Lower leg skin (tissue), 4 donors: ENCODE results near the gene GLP1R. TPM values are rescaled to one million over a fixed set of nuclear protein-coding genes. Genes with fewer than 3 reads are reported as not detected.

Experiments used
- DNase-seq, 2 donors: peaks; one replicate each; pipeline ENCODE4 v3.0.0-alpha.2; 2019; ENCODE audit warnings: low spot score in 2 of 2
- H3K4me3 ChIP-seq: fragments of 200-600 bp; sonication (generic); 2 replicates; pipeline ENCODE4 v1.5.1; 2017; ENCODE audit warnings: mild to moderate bottlenecking, low read depth; ENCODE audit not compliant: poor library complexity, severe bottlenecking
- CTCF ChIP-seq, 3 donors: fragments of 450-650 bp; IDR thresholded peaks; one replicate each; pipeline ENCODE4 v1.5.1; 2016; ENCODE audit warnings: antibody characterized with exemption in 3 of 3, mild to moderate bottlenecking in 3 of 3, moderate library complexity in 2 of 3
- POLR2A ChIP-seq, 2 donors: fragments of 450-650 bp; IDR thresholded peaks; one replicate each; pipeline ENCODE4 v1.6.1; 2016 to 2017; ENCODE audit warnings: antibody characterized with exemption in 2 of 2, mild to moderate bottlenecking in 1 of 2, moderate library complexity in 1 of 2
- WGBS, 2 donors: methylation state at CpG; one replicate each; pipeline ENCODE4 v1.1.5; 2018; 5-methylcytosine and 5-hydroxymethylcytosine counted together
- intact Hi-C: fragments of 100-400 bp; cut with DNase I; formaldehyde crosslinking; loops from one replicate; pipeline ENCODE4 v1.15.0; 2023; ENCODE audit warnings: low total_unique reads
- total RNA-seq, 4 donors: library from RNA; depleted of rRNA; stranded (reverse); fragments of >200 nt; gene quantifications; one replicate each; pipeline ENCODE4 v1.1.0, GENCODE V29; 2016

The GLP1R gene
- total RNA-seq, 4 donors from 2014 or later, result 0.10 to 1.3 TPM; not detected in 2

DNA sequence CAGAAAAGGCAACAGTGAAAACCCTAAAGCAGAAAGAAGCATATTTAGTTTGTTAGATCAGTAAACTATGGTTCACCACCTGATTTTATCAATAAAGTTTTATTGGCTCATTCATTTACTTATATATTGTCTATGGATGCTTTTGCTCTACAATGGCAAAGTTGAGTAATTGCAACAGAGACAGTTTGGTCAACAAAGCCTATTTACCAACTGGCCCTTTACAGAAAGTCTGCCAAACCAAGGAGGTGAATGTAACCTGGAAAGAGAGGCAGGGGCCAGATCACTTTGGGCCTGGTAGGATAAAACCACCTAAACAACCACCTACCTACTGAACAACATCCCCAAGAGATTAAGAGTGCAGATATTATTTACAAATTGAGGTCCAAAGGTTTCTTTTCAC, 47.0 kb downstream of the GLP1R start:
- TF ChIP-seq CTCF (IDR thresholded peaks at IDR 0.05), result no peak
- TF ChIP-seq POLR2A (IDR thresholded peaks at IDR 0.05), result no peak
- intact Hi-C loops, result no loop called here
- no peak for DNase-seq
- no peak overlapping the region for H3K4me3 ChIP-seq

GRCh38 chr6:39100358-39100757, 51.8 kb downstream of the GLP1R start:
- WGBS, 2 donors, result 62 to 80% methylated on average over 3 of the region's 3 CpGs
- H3K4me3 ChIP-seq, result no peak overlapping the region
- no peak for TF ChIP-seq CTCF (IDR thresholded peaks at IDR 0.05)
- no peak for TF ChIP-seq POLR2A (IDR thresholded peaks at IDR 0.05)
- intact Hi-C loops, result no loop called here
- no peak for DNase-seq

GRCh38 chr6:39102071-39102820, 53.7 kb downstream of the GLP1R start:
- intact Hi-C loops, result no loop called here
- 65 to 70% methylated on average over 12 of the region's 12 CpGs for WGBS, 2 donors
- TF ChIP-seq POLR2A (IDR thresholded peaks at IDR 0.05) (no peak), CTCF (IDR thresholded peaks at IDR 0.05) (no peak)
- DNase-seq, result no peak
- H3K4me3 ChIP-seq, result no peak overlapping the region

DNA sequence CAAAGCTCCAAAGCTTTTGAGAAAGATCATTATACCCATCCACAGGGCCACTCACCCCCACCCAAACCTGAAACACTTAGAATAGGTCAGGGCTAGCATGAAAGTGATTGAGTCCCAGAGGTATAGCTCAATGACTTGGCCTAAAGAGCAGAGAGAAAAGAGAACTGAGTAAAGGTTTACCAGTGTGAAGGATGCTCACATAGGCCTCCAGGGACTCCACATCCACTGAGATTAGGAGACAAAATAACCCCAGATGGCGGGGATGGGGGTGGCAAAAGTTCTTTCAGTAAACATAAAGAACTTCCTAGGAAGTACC, 54.2 kb downstream of the GLP1R start:
- no peak for TF ChIP-seq CTCF (IDR thresholded peaks at IDR 0.05)
- no peak for TF ChIP-seq POLR2A (IDR thresholded peaks at IDR 0.05)
- H3K4me3 ChIP-seq, result no peak overlapping the region
- intact Hi-C loops, result no loop called here
- DNase-seq, result no peak
- WGBS, 2 donors, result 94 to 95% methylated on average over 1 of the region's 1 CpG

- intact Hi-C loops, result no loop called here
- no peak overlapping the region for H3K4me3 ChIP-seq
- no peak for DNase-seq
- WGBS, 2 donors, result 63 to 74% methylated on average over 4 of the region's 4 CpGs
- TF ChIP-seq POLR2A (IDR thresholded peaks at IDR 0.05), result no peak
These were observed 55.9 kb downstream of the GLP1R start for GRCh38 chr6:39104528-39104927.

- intact Hi-C loops, result no loop called here
- TF ChIP-seq CTCF (IDR thresholded peaks at IDR 0.05), result no peak
- no peak for TF ChIP-seq POLR2A (IDR thresholded peaks at IDR 0.05)
- no peak overlapping the region for H3K4me3 ChIP-seq
- 76 to 79% methylated on average over 4 of the region's 4 CpGs for WGBS, 2 donors
- DNase-seq, result no peak
These were observed 58.5 kb downstream of the GLP1R start for GRCh38 chr6:39107034-39107433.
